ENCODE data around the gene MCC. TPM values are rescaled to one million over a fixed set of nuclear protein-coding genes. Genes with fewer than 3 reads are reported as not detected.

The MCC gene
- total and polyA plus RNA-seq, 2 experiments from 2014 or later, result 8.3 to 31.5 TPM

DNA sequence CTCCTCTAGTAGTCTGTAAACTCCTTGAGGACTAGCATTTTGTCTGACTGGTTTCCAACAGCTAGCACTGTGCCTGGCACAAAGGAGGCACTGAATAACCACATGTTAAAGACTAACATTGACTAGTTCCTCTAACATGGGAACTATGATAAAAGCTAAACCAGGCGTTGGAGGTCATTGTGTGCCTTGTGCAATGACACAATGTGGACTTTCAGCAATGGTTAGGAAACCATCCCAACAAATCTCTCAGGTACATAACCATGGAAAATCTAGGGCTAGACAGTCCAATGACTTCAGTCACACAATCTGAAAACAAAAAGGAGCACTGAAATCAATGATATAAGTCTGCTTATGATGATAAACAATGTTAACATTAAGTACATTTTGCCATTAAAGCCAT lies 311.0 kb downstream of the MCC start:
- Histone ChIP-seq H3K79me2 (peaks cover 43% of the 10 kb centered on the region), H2AFZ (no peak overlapping the region), H3K27me3 (no peaks in the 10 kb centered on the region), H3K9me3 (ENCODE audit: low read depth) (no peaks in the 10 kb centered on the region), H3K36me3 (replicated peaks; ENCODE audit: insufficient read depth, low read depth) (no peaks in the 10 kb centered on the region), H3K4me2 (no peak overlapping the region), H3K4me3 (no peak overlapping the region), H3K27ac (no peak overlapping the region), H3K9me2 (replicated peaks; ENCODE audit: insufficient read depth) (no peaks in the 10 kb centered on the region), H4K20me1 (ENCODE audit: insufficient read depth, poor library complexity, severe bottlenecking) (no peaks in the 10 kb centered on the region), H3K4me1 (ENCODE audit: insufficient read depth) (peaks cover 10% of the 10 kb centered on the region)
- DNase-seq (ENCODE audit: low spot score), result no peak
- no peak for TF ChIP-seq EZH2phosphoT487 (IDR thresholded peaks at IDR 0.05; ENCODE audit: low read depth, severe bottlenecking, unreplicated experiment)
- TF ChIP-seq EZH2 (IDR thresholded peaks at IDR 0.05; ENCODE audit: borderline replicate concordance), result no peak
- WGBS (ENCODE audit: low lambda C conversion rate, missing lambda C conversion rate), result 73% methylated on average over 1 of the region's 1 CpG

DNA sequence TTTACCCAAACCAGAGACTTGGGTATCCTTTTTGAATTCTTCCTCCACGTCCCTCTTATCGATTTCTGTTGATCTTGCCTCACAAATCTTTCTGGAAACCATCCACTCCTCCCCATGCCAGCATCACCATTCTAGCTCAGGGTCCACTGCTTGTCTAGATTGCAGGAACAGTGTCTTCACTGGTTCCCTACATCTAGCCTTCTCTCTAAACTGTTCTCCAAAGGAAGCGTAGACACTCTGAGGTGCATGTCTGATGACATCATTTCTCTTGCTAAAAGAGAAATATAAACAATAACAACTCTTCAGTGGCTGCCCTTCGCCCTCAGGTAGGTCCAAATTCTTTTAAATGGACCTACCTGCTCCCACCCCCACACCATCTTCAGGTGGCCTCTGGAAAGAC lies 311.5 kb downstream of the MCC start:
- Histone ChIP-seq H3K9me3 (ENCODE audit: low read depth) (no peaks in the 10 kb centered on the region), H4K20me1 (ENCODE audit: insufficient read depth, poor library complexity, severe bottlenecking) (no peaks in the 10 kb centered on the region), H3K27me3 (no peaks in the 10 kb centered on the region), H2AFZ (no peak overlapping the region), H3K9me2 (replicated peaks; ENCODE audit: insufficient read depth) (no peaks in the 10 kb centered on the region), H3K4me3 (no peak overlapping the region), H3K36me3 (replicated peaks; ENCODE audit: insufficient read depth, low read depth) (no peaks in the 10 kb centered on the region), H3K4me2 (no peak overlapping the region), H3K27ac (no peak overlapping the region), H3K4me1 (ENCODE audit: insufficient read depth) (peaks cover 10% of the 10 kb centered on the region), H3K79me2 (peaks cover 44% of the 10 kb centered on the region)
- TF ChIP-seq, protein P1, sequence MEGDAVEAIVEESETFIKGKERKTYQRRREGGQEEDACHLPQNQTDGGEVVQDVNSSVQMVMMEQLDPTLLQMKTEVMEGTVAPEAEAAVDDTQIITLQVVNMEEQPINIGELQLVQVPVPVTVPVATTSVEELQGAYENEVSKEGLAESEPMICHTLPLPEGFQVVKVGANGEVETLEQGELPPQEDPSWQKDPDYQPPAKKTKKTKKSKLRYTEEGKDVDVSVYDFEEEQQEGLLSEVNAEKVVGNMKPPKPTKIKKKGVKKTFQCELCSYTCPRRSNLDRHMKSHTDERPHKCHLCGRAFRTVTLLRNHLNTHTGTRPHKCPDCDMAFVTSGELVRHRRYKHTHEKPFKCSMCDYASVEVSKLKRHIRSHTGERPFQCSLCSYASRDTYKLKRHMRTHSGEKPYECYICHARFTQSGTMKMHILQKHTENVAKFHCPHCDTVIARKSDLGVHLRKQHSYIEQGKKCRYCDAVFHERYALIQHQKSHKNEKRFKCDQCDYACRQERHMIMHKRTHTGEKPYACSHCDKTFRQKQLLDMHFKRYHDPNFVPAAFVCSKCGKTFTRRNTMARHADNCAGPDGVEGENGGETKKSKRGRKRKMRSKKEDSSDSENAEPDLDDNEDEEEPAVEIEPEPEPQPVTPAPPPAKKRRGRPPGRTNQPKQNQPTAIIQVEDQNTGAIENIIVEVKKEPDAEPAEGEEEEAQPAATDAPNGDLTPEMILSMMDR (IDR thresholded peaks at IDR 0.05; ENCODE audit: poor library complexity), result no peak
- no peak for TF ChIP-seq EZH2 (IDR thresholded peaks at IDR 0.05; ENCODE audit: borderline replicate concordance)
- no peak for TF ChIP-seq EZH2phosphoT487 (IDR thresholded peaks at IDR 0.05; ENCODE audit: low read depth, severe bottlenecking, unreplicated experiment)
- DNase-seq (ENCODE audit: low spot score), result no peak
- 99% methylated on average over 4 of the region's 4 CpGs for WGBS (ENCODE audit: low lambda C conversion rate, missing lambda C conversion rate)

DNA sequence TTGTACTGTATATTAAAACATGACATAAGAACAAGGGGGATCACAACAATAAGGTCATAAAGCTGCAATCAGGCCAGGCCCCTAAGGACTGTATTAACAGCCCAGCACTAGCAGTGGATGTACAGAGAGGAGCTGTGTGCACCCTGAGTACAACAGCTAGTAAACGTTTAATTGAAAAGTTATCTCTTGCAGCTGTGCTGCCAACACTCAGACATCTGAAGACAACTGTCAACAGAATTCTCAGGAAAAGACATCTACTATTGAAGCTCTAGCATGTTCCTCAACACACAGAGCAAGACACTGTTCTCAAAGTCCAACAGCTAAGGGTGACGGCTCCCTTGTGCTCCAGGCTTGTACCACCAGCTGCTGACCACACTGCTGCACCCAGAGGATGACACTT lies 312.1 kb downstream of the MCC start:
- Histone ChIP-seq H3K9me2 (replicated peaks; ENCODE audit: insufficient read depth) (no peaks in the 10 kb centered on the region), H3K9me3 (ENCODE audit: low read depth) (no peaks in the 10 kb centered on the region), H3K27ac (no peak overlapping the region), H4K20me1 (ENCODE audit: insufficient read depth, poor library complexity, severe bottlenecking) (no peaks in the 10 kb centered on the region), H3K4me2 (no peak overlapping the region), H3K79me2 (peaks cover 46% of the 10 kb centered on the region), H2AFZ (no peak overlapping the region), H3K4me1 (ENCODE audit: insufficient read depth) (peaks cover 10% of the 10 kb centered on the region), H3K4me3 (no peak overlapping the region), H3K27me3 (no peaks in the 10 kb centered on the region), H3K36me3 (replicated peaks; ENCODE audit: insufficient read depth, low read depth) (no peaks in the 10 kb centered on the region)
- WGBS (ENCODE audit: low lambda C conversion rate, missing lambda C conversion rate), result 68% methylated on average over 2 of the region's 2 CpGs
- TF ChIP-seq, protein P1 (IDR thresholded peaks at IDR 0.05; ENCODE audit: poor library complexity), result no peak
- TF ChIP-seq EZH2phosphoT487 (IDR thresholded peaks at IDR 0.05; ENCODE audit: low read depth, severe bottlenecking, unreplicated experiment) (no peak), EZH2 (IDR thresholded peaks at IDR 0.05; ENCODE audit: borderline replicate concordance) (no peak)
- no peak for DNase-seq (ENCODE audit: low spot score)

DNA sequence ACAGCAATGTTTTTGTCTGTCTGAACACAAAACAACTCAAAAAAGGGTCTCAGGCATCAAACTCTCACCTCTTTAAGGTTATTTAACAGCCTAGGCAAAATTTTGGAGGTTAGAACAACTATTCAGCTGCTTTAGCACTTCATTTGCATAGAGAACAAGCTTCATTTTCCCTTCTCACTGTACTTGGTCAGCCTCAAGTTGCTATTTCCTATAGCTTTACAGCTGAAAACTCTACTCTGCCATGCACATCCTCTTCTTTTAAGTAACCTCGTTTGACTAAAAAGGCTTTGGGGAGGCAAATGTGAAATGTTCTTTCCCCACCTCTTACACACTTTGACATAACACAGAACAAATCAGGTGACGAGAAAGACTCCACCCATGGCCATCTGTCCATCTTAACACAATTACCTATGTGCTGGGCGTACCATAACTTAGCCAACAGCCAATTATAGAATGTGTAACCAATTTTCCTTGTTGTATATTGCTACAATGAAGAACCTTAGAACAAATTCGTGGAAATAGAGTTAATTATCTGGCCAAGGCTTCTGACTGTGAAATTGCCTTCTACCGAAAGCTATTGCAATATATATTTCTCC lies 315.9 kb downstream of the MCC start:
- Histone ChIP-seq H3K9me3 (ENCODE audit: low read depth) (no peaks in the 10 kb centered on the region), H3K36me3 (replicated peaks; ENCODE audit: insufficient read depth, low read depth) (no peaks in the 10 kb centered on the region), H3K27me3 (no peaks in the 10 kb centered on the region), H3K4me2 (no peak overlapping the region), H3K9me2 (replicated peaks; ENCODE audit: insufficient read depth) (no peaks in the 10 kb centered on the region), H4K20me1 (ENCODE audit: insufficient read depth, poor library complexity, severe bottlenecking) (no peaks in the 10 kb centered on the region), H3K79me2 (peaks cover 66% of the 10 kb centered on the region), H3K27ac (no peak overlapping the region), H3K4me3 (no peak overlapping the region), H3K4me1 (ENCODE audit: insufficient read depth) (peaks cover 11% of the 10 kb centered on the region), H2AFZ (no peak overlapping the region)
- WGBS (ENCODE audit: low lambda C conversion rate, missing lambda C conversion rate), result 78% methylated on average over 5 of the region's 5 CpGs
- no peak for DNase-seq (ENCODE audit: low spot score)
- TF ChIP-seq EZH2 (IDR thresholded peaks at IDR 0.05; ENCODE audit: borderline replicate concordance), result no peak
- no peak for TF ChIP-seq EZH2phosphoT487 (IDR thresholded peaks at IDR 0.05; ENCODE audit: low read depth, severe bottlenecking, unreplicated experiment)
- TF ChIP-seq, protein P1 (IDR thresholded peaks at IDR 0.05; ENCODE audit: poor library complexity), result no peak

Measured in hepatocyte (in vitro differentiated cells).